Lung microvascular endothelial cell (primary cell): ENCODE data around the gene ZNF740. TPM values are rescaled to one million over a fixed set of nuclear protein-coding genes. Genes with fewer than 3 reads are reported as not detected.
"Not testable (repeated sequence)": the region's sequence is repeated elsewhere in the genome, so short reads cannot be mapped to it uniquely, and the experiment has no call there.

ENCODE experiments used
- DNase-seq, 2 donors: peaks; one replicate each; pipeline versions ENCODE4 v3.0.0 to v3.0.0-alpha.2; 2010; ENCODE audit warnings: low read depth in 2 of 2
- total RNA-seq: library from RNA; depleted of rRNA; stranded (reverse); fragments of >200 nt; gene quantifications from 2 replicates; pipeline ENCODE4 v1.2.1, GENCODE V29; 2014

Gene ZNF740, protein sequence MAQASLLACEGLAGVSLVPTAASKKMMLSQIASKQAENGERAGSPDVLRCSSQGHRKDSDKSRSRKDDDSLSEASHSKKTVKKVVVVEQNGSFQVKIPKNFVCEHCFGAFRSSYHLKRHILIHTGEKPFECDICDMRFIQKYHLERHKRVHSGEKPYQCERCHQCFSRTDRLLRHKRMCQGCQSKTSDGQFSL
- total RNA-seq, result 9.6 and 12.1 TPM in 2 replicates

DNA sequence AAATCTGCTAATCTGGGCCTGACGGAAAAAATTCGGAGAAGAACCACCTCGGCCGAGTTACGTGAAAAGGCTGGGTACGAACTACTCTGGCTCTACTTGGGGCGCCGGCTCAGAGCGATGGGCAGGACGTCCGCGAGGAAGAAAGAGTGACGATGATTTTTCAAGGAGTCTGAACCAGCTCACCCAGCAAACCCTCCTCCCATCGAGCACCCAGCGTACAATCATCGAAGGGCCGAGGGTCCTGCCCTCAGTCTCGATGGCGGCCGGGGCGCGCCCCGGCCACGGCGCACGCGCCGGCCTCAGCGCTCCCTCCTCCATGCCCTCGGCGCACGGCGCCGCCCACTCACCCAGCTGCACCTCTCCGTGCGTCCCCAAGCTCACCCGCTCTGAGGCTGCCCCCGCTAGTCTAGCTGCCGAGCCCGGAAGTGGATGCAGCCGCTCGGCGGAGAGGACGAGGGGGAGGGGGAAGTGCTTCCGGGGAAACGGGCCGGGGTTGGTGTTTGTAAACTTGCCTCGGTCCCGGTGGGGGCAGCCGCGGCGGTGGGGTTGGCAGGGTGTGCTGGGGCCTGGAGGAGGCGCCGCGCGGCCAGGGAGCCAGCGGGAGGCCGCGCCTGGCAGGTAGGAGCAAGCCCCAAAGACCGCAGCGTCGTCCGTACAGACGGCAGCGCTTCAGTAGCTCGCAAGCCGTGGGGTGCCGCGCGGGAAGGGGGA is at the start of gene ZNF740, which contains the start of gene CSAD:
Gene ZNF740 (plus strand): TSS at position 503 of the 711 bp plus-strand sequence. CDS start 1,262 bp downstream, outside the sequence.
Gene CSAD (minus strand): TSS at position 706 of the 711 bp plus-strand sequence. CDS start 7,455 bp downstream, outside the sequence.
- DNase-seq, result peak; percentile 96 to 98

GRCh38 chr12:53131844-53132243 is 48.7 kb upstream of the ZNF740 start:
- DNase-seq, result no peak

DNA sequence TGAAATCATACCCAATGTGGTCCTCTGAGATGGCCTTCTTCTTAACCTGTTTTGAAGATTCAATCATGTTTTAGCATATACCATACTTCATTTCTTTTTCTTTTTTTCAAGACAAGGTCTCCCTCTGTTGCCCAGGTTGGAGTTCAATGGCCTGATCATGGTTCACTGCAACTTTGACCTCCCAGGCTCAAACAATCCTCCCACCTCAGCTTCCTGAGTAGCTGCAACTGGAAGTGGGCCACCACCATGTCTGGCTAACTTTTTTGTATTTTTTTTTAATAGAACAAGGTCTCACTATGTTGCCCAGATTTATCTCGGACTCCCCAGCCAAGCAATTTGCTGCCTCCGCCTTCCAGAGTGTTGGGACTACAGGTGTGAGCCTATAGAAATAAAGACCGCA is 46.8 kb upstream of the ZNF740 start:
- no peak for DNase-seq

DNA sequence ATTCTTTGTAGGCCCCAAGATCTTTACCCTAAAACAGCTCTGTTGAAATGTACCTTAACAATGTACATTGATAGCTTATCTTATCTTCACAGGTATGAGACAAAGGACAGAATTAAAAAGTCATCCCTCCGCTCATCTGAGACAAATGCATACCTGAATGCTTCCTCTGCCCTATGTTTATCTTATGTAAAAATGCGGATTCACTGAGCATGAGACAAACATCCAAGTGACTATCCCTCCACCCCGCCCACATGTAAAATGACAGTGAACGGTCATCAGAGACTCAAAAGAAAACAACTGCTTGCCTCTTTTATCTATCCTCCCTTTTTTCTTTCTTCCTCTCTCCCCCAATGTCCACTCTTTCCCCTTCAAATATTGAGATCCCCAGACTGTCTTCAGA is 37.2 kb upstream of the ZNF740 start:
- DNase-seq, result no peak

GRCh38 chr12:53145383-53146260 is 34.9 kb upstream of the ZNF740 start:
- no peak for DNase-seq

- no peak for DNase-seq
Measured at GRCh38 chr12:53147181-53147580, 33.3 kb upstream of the ZNF740 start.

- DNase-seq, result no peak
Measured at GRCh38 chr12:53147653-53148052, 32.9 kb upstream of the ZNF740 start.

DNA sequence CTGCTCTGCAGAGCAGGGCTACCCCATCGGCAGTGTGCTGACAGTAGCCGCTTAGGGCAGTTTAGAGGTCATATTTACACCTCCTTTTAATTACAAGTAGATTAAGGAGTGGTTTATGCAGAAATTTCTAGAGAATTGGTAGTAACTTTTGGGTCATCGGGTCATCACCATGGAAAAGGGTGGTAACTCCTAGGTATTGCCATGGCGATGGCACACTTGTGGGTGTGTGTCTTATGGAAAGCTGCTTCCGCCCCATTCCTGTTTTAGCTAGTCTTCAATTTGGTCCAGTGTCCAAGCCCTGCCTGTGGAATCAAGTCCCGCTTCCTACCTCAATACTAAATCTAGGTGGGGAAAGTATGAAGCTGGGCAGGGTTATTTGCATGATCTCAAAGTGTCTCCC is 29.5 kb upstream of the ZNF740 start:
- no peak for DNase-seq

GRCh38 chr12:53152390-53152789 is 28.1 kb upstream of the ZNF740 start:
- no peak for DNase-seq

DNA sequence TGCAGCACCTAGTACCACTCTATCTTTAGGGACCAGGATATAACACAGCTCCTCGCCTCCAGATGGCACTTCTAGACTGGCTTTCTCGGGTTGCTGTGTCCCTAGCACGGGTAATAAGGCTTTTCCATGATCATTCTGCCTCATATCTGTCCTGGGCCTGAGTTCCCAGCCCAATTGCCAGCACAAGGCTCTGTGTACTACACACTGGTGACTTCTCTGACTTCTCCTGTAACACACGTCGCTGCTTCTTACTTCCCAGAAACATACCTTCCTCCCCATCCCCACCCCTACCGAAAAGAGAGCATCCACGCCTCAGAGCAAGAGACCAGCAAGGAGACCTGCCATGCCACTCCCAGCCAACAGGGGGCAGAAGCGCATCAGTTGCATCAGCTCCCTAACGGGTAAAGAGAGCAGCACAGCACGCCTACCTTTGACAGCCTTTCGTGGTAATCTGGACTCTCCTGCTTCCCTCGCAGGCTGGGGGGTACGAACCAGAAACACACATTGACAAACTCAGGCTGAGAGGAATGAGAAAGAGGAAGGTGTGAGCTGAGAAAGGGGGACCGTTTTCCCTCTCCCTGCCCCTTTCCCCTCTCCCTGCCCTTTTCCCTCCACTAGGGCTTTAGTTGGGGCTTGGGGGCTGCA is 21.2 kb upstream of the ZNF740 start:
- peak; percentile 81 to 84 for DNase-seq

- DNase-seq, result no peak
Measured at GRCh38 chr12:53160000-53160399, 20.5 kb upstream of the ZNF740 start.

GRCh38 chr12:53160673-53161072 is 19.8 kb upstream of the ZNF740 start:
- DNase-seq, result no peak

GRCh38 chr12:53161119-53161911 is 19.2 kb upstream of the ZNF740 start:
- DNase-seq, result no peak

DNA sequence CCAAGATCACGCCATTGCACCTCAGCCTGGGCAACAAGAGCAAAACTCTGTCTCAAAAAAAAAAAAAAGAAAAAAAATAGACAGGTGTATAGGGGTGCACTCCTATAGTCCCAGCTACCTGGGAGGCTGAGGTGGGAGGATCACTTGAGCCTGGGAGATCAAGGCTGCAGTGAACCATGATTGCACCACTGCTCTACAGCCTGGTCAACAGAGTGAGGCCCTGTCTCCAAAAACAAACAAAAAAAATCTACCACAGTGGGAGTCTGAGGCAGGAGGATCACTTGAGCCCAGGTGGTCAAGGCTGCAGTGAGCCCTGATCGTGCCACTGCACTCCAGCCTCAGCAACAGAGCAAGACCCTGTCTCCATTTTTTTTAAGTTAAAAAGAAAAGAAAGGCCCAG is 17.5 kb upstream of the ZNF740 start:
- DNase-seq, result not testable (repeated sequence)

DNA sequence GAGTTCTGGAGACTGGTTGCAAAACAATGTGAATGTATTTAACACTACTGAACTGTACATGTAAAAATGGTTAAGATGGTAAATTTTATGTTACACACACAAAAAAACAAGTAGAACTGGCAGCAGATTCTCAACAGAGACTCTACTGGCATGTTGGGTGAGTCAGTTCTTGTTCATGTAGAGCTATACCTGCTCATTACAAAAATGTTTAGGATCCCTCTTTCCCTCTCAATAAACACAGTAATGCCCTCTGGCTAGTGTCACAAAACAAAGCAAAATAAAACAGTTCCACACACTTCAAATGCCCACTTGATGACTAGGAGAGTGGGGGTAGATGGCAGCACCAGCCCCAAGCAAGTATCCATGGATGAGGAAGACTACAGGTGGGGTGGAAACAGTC is 13.7 kb upstream of the ZNF740 start:
- DNase-seq, result no peak

GRCh38 chr12:53169644-53170043 is 10.9 kb upstream of the ZNF740 start:
- DNase-seq, result no peak

GRCh38 chr12:53170215-53170614 is 10.3 kb upstream of the ZNF740 start:
- DNase-seq, result no peak

DNA sequence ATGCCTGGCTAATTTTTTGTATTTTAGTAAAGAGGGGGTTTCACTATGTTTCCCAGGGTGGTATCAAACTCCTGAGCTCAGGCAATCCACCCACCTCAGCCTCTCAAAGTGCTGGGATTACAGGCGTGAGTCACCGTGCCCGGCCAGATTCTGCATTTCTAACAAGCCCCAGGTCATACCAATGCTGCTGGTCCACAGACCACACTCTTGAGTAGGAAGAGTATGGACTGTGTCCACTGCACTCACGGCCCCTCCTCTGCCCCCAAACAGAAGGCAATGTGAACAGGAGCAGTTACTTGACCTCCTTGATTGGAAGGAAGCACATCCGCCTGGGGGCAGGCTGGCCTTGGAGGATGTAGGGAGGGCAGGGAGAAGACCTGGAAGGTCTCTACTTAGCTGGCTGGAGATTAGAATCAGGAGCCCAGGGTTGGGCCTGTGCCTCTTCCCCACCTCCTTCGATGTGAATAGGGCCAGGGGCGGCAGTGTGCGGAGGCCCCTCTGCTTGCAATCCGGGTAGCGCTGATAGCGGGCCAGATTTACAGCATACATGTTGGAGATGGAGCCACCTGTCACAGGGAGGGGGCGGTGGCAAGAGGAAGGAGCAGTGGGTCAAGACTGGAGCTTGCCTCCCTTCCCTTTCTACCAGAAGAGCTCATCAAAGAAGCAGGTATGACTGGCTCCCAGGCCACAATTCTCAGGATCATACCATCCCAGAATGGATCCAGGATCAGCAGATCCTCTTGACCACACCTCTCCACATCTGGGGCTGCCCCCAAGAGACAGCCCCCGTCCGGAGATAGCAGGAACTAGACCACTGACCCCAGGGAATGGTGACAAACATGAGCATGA is 9.4 kb upstream of the ZNF740 start:
- no peak for DNase-seq

- DNase-seq, result no peak
Measured at GRCh38 chr12:53171725-53172329, 8.7 kb upstream of the ZNF740 start.
